ENCODE measurements around the gene GTF2A1.

DNA sequence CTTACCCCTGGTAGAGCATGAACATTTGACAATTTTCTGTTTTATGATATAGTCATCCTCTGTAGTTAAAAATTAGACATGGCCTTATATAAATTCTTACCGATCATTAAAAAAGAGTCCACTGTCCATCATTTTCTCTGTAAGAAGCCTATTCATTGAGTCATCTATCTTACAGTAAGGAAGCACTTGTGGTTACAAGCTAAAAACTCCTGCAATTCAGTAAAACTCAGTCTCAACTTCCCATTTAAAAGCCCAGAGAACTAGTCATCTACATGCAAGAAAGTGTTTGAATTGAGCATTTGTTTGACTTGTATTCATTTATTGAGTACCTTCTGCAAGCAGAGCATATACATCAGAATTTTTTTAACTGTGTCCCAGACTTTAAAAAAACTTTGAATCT, 63.3 kb downstream of the GTF2A1 start:
- TF ChIP-seq, protein P1, sequence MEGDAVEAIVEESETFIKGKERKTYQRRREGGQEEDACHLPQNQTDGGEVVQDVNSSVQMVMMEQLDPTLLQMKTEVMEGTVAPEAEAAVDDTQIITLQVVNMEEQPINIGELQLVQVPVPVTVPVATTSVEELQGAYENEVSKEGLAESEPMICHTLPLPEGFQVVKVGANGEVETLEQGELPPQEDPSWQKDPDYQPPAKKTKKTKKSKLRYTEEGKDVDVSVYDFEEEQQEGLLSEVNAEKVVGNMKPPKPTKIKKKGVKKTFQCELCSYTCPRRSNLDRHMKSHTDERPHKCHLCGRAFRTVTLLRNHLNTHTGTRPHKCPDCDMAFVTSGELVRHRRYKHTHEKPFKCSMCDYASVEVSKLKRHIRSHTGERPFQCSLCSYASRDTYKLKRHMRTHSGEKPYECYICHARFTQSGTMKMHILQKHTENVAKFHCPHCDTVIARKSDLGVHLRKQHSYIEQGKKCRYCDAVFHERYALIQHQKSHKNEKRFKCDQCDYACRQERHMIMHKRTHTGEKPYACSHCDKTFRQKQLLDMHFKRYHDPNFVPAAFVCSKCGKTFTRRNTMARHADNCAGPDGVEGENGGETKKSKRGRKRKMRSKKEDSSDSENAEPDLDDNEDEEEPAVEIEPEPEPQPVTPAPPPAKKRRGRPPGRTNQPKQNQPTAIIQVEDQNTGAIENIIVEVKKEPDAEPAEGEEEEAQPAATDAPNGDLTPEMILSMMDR (conservative IDR thresholded peaks at IDR 0.05; ENCODE audit: low read depth, low read length) = no peak
- TF ChIP-seq EZH2 (IDR thresholded peaks at IDR 0.05; ENCODE audit: borderline replicate concordance, low read depth, low read length, poor library complexity, severe bottlenecking) = no peak
